ENCODE data around the gene LGALSL. TPM values are rescaled to one million over a fixed set of nuclear protein-coding genes. Genes with fewer than 3 reads are reported as not detected.

The LGALSL gene
- total RNA-seq, 1 donor = 11.6 TPM

GRCh38 chr2:64474121-64474571 lies 20.2 kb downstream of the LGALSL start:
- Histone ChIP-seq H3K4me3 (ENCODE audit: low read length) (no peak overlapping the region), H3K4me1 (ENCODE audit: insufficient read depth, low read length) (peaks cover 8% of the 10 kb centered on the region), H3K9me3 (ENCODE audit: low read depth, low read length) (no peaks in the 10 kb centered on the region), H3K27me3 (ENCODE audit: insufficient read depth, low read length) (no peaks in the 10 kb centered on the region)

GRCh38 chr2:64474636-64475035 lies 20.7 kb downstream of the LGALSL start:
- H3K4me3 ChIP-seq (ENCODE audit: low read length) = no peak overlapping the region
- H3K9me3 ChIP-seq (ENCODE audit: low read depth, low read length) = no peaks in the 10 kb centered on the region
- peaks cover 8% of the 10 kb centered on the region for H3K4me1 ChIP-seq (ENCODE audit: insufficient read depth, low read length)
- no peaks in the 10 kb centered on the region for H3K27me3 ChIP-seq (ENCODE audit: insufficient read depth, low read length)

GRCh38 chr2:64477037-64477436 lies 23.1 kb downstream of the LGALSL start:
- H3K4me1 ChIP-seq (ENCODE audit: insufficient read depth, low read length) = peaks cover 8% of the 10 kb centered on the region
- no peaks in the 10 kb centered on the region for H3K9me3 ChIP-seq (ENCODE audit: low read depth, low read length)
- no peak overlapping the region for H3K4me3 ChIP-seq (ENCODE audit: low read length)
- H3K27me3 ChIP-seq (ENCODE audit: insufficient read depth, low read length) = no peaks in the 10 kb centered on the region

GRCh38 chr2:64477979-64478378 lies 24.0 kb downstream of the LGALSL start:
- H3K4me3 ChIP-seq (ENCODE audit: low read length) = no peak overlapping the region
- no peaks in the 10 kb centered on the region for H3K27me3 ChIP-seq (ENCODE audit: insufficient read depth, low read length)
- no peaks in the 10 kb centered on the region for H3K9me3 ChIP-seq (ENCODE audit: low read depth, low read length)
- H3K4me1 ChIP-seq (ENCODE audit: insufficient read depth, low read length) = peaks cover 8% of the 10 kb centered on the region

- Histone ChIP-seq H3K27me3 (ENCODE audit: insufficient read depth, low read length) (no peaks in the 10 kb centered on the region), H3K9me3 (ENCODE audit: low read depth, low read length) (no peaks in the 10 kb centered on the region), H3K4me1 (ENCODE audit: insufficient read depth, low read length) (peaks cover 8% of the 10 kb centered on the region), H3K4me3 (ENCODE audit: low read length) (no peak overlapping the region)
Measured at GRCh38 chr2:64478502-64479230, 24.7 kb downstream of the LGALSL start.

- Histone ChIP-seq H3K4me1 (ENCODE audit: insufficient read depth, low read length) (peaks cover 1% of the 10 kb centered on the region), H3K27me3 (ENCODE audit: insufficient read depth, low read length) (no peaks in the 10 kb centered on the region), H3K9me3 (ENCODE audit: low read depth, low read length) (no peaks in the 10 kb centered on the region), H3K4me3 (ENCODE audit: low read length) (no peak overlapping the region)
Measured at GRCh38 chr2:64479259-64480117, 25.5 kb downstream of the LGALSL start.

- H3K27me3 ChIP-seq (ENCODE audit: insufficient read depth, low read length) = no peaks in the 10 kb centered on the region
- H3K9me3 ChIP-seq (ENCODE audit: low read depth, low read length) = no peaks in the 10 kb centered on the region
- H3K4me3 ChIP-seq (ENCODE audit: low read length) = no peak overlapping the region
- no peaks in the 10 kb centered on the region for H3K4me1 ChIP-seq (ENCODE audit: insufficient read depth, low read length)
Measured at GRCh38 chr2:64481665-64482064, 27.7 kb downstream of the LGALSL start.

- H3K9me3 ChIP-seq (ENCODE audit: low read depth, low read length) = no peaks in the 10 kb centered on the region
- H3K4me3 ChIP-seq (ENCODE audit: low read length) = no peak overlapping the region
- no peaks in the 10 kb centered on the region for H3K27me3 ChIP-seq (ENCODE audit: insufficient read depth, low read length)
- H3K4me1 ChIP-seq (ENCODE audit: insufficient read depth, low read length) = no peaks in the 10 kb centered on the region
Measured at GRCh38 chr2:64482243-64482642, 28.3 kb downstream of the LGALSL start.

GRCh38 chr2:64482765-64483504 lies 29.0 kb downstream of the LGALSL start:
- Histone ChIP-seq H3K27me3 (ENCODE audit: insufficient read depth, low read length) (no peaks in the 10 kb centered on the region), H3K4me3 (ENCODE audit: low read length) (no peak overlapping the region), H3K9me3 (ENCODE audit: low read depth, low read length) (no peaks in the 10 kb centered on the region), H3K4me1 (ENCODE audit: insufficient read depth, low read length) (no peaks in the 10 kb centered on the region)

- no peak overlapping the region for H3K4me3 ChIP-seq (ENCODE audit: low read length)
- H3K4me1 ChIP-seq (ENCODE audit: insufficient read depth, low read length) = no peaks in the 10 kb centered on the region
- H3K27me3 ChIP-seq (ENCODE audit: insufficient read depth, low read length) = no peaks in the 10 kb centered on the region
Measured at GRCh38 chr2:64485331-64485730, 31.4 kb downstream of the LGALSL start.

GRCh38 chr2:64485961-64486360 lies 32.0 kb downstream of the LGALSL start:
- H3K27me3 ChIP-seq (ENCODE audit: insufficient read depth, low read length) = no peaks in the 10 kb centered on the region
- H3K4me3 ChIP-seq (ENCODE audit: low read length) = no peak overlapping the region
- no peaks in the 10 kb centered on the region for H3K9me3 ChIP-seq (ENCODE audit: low read depth, low read length)
- H3K4me1 ChIP-seq (ENCODE audit: insufficient read depth, low read length) = no peaks in the 10 kb centered on the region

More at GRCh38 chr2:64485331-64485730, 31.4 kb downstream of the LGALSL start:
- no peaks in the 10 kb centered on the region for H3K9me3 ChIP-seq (ENCODE audit: low read depth, low read length)

GRCh38 chr2:64487256-64488049 lies 33.5 kb downstream of the LGALSL start:
- H3K9me3 ChIP-seq (ENCODE audit: low read depth, low read length) = no peaks in the 10 kb centered on the region
- H3K4me3 ChIP-seq (ENCODE audit: low read length) = no peak overlapping the region
- H3K27me3 ChIP-seq (ENCODE audit: insufficient read depth, low read length) = no peaks in the 10 kb centered on the region
- no peaks in the 10 kb centered on the region for H3K4me1 ChIP-seq (ENCODE audit: insufficient read depth, low read length)

GRCh38 chr2:64488050-64488974 lies 34.4 kb downstream of the LGALSL start:
- no peaks in the 10 kb centered on the region for H3K4me1 ChIP-seq (ENCODE audit: insufficient read depth, low read length)
- H3K4me3 ChIP-seq (ENCODE audit: low read length) = no peak overlapping the region
- no peaks in the 10 kb centered on the region for H3K9me3 ChIP-seq (ENCODE audit: low read depth, low read length)
- H3K27me3 ChIP-seq (ENCODE audit: insufficient read depth, low read length) = no peaks in the 10 kb centered on the region

Data from mononuclear cell (primary cell).